Endothelial cell of umbilical vein (primary cell): ENCODE results near the gene BLOC1S6.

ENCODE experiments used
- CTCF ChIP-seq, 2 donors: IDR thresholded peaks; 1 replicate in 1 of 2; 2 replicates in 1 of 2; pipeline ENCODE4 v1.5.1; 2011; ENCODE audit warnings: low read length in 2 of 2, mild to moderate bottlenecking in 2 of 2, moderate library complexity in 2 of 2, control low read depth in 1 of 2, inconsistent platforms in 1 of 2, low read depth in 1 of 2; ENCODE audit not compliant: insufficient read depth in 1 of 2; ENCODE audit errors: extremely low read depth in 1 of 2
- EZH2 ChIP-seq: IDR thresholded peaks from 2 replicates; pipeline ENCODE4 v1.6.1; 2012; ENCODE audit warnings: borderline replicate concordance, low read depth, mild to moderate bottlenecking, moderate library complexity, low read length, inconsistent platforms; ENCODE audit not compliant: severe bottlenecking
- MAX ChIP-seq: IDR thresholded peaks from 2 replicates; pipeline ENCODE4 v1.6.1; 2011; ENCODE audit not compliant: insufficient read depth, insufficient read length
- POLR2A ChIP-seq: IDR thresholded peaks from 2 replicates; pipeline ENCODE4 v1.6.1; 2012; ENCODE audit warnings: low read depth, mild to moderate bottlenecking, control low read depth, low read length
- POLR2AphosphoS5 ChIP-seq: IDR thresholded peaks from 2 replicates; pipeline ENCODE4 v1.6.1; 2012; ENCODE audit warnings: low read depth, mild to moderate bottlenecking, control low read depth, low read length, moderate library complexity; ENCODE audit not compliant: insufficient read depth

GRCh38 chr15:45635763-45636292, 48.6 kb downstream of the BLOC1S6 start:
- TF ChIP-seq CTCF (IDR thresholded peaks at IDR 0.05; ENCODE audit: extremely low read depth in 1 of 2, insufficient read depth in 1 of 2, low read depth in 1 of 2, low read length in 2 of 2) (no peak), POLR2A (no peak), MAX (no peak), POLR2AphosphoS5 (no peak), EZH2 (no peak)
